HepG2 (cell line): Measurements from ENCODE around the gene RGS19.

ENCODE experiments used
- ATF4 ChIP-seq, 2 experiments: fragments of 450-650 bp in 1 of 2; sonication (generic) in 1 of 2; formaldehyde crosslinking; IDR thresholded peaks; 2 replicates each; pipeline versions ENCODE4 v1.5.0 to v1.8.0; 2020 to 2022; ENCODE audit warnings: mild to moderate bottlenecking in 1 of 2, missing genetic modification reagents in 1 of 2
- E2F1 ChIP-seq: sonication (generic); formaldehyde crosslinking; IDR thresholded peaks from 2 replicates; pipeline ENCODE4 v1.5.0; 2020; ENCODE audit warnings: missing genetic modification reagents
- EEA1 ChIP-seq: sonication (generic); formaldehyde crosslinking; IDR thresholded peaks from 2 replicates; pipeline ENCODE4 v1.5.1; 2020; ENCODE audit warnings: mild to moderate bottlenecking, missing genetic modification reagents, borderline replicate concordance
- HOXA3 ChIP-seq: sonication (generic); formaldehyde crosslinking; IDR thresholded peaks from 2 replicates; pipeline ENCODE4 v1.5.0; 2020; ENCODE audit warnings: missing genetic modification reagents
- HOXD1 ChIP-seq: sonication (generic); formaldehyde crosslinking; IDR thresholded peaks from 2 replicates; pipeline ENCODE4 v1.5.0; 2020; ENCODE audit warnings: missing genetic modification reagents
- RAD21 ChIP-seq: fragments of 450-650 bp; formaldehyde crosslinking; IDR thresholded peaks from 2 replicates; pipeline ENCODE4 v1.5.0; 2020; ENCODE audit warnings: mild to moderate bottlenecking
- RAD51 ChIP-seq: fragments of 450-650 bp; IDR thresholded peaks from 2 replicates; pipeline ENCODE4 v1.6.1; 2016; ENCODE audit warnings: borderline replicate concordance
- REST ChIP-seq, 2 experiments: IDR thresholded peaks; 2 replicates each; pipeline ENCODE4 v1.6.1; 2011 to 2012; ENCODE audit warnings: low read length in 2 of 2, borderline replicate concordance in 1 of 2, low read depth in 1 of 2, mild to moderate bottlenecking in 1 of 2, moderate library complexity in 1 of 2
- TAF1 ChIP-seq: sonication (generic); formaldehyde crosslinking; IDR thresholded peaks from 2 replicates; pipeline ENCODE4 v1.4.0; 2020; ENCODE audit warnings: missing genetic modification reagents
- TGIF2 ChIP-seq: IDR thresholded peaks from 2 replicates; pipeline ENCODE4 v1.6.1; 2016; ENCODE audit warnings: control low read depth, missing compliant biosample characterization
- YY1 ChIP-seq: IDR thresholded peaks from 2 replicates; pipeline ENCODE4 v1.6.1; 2011; ENCODE audit warnings: low read length, low read depth, moderate library complexity, mild to moderate bottlenecking; ENCODE audit not compliant: insufficient read depth, insufficient replicate concordance
- ZNF382 ChIP-seq: sonication (generic); formaldehyde crosslinking; IDR thresholded peaks from 2 replicates; pipeline ENCODE4 v1.5.0; 2020; ENCODE audit warnings: missing genetic modification reagents, mild to moderate bottlenecking, borderline replicate concordance
- TF ChIP-seq, protein P1 (sequence below): sonication (generic); formaldehyde crosslinking; IDR thresholded peaks from 2 replicates; pipeline ENCODE4 v1.5.0; 2020; ENCODE audit warnings: mild to moderate bottlenecking, missing genetic modification reagents, moderate library complexity
- TF ChIP-seq, protein P2 (sequence below): sonication (generic); formaldehyde crosslinking; IDR thresholded peaks from 2 replicates; pipeline ENCODE4 v1.4.0; 2020; ENCODE audit warnings: missing genetic modification reagents, mild to moderate bottlenecking, borderline replicate concordance

DNA sequence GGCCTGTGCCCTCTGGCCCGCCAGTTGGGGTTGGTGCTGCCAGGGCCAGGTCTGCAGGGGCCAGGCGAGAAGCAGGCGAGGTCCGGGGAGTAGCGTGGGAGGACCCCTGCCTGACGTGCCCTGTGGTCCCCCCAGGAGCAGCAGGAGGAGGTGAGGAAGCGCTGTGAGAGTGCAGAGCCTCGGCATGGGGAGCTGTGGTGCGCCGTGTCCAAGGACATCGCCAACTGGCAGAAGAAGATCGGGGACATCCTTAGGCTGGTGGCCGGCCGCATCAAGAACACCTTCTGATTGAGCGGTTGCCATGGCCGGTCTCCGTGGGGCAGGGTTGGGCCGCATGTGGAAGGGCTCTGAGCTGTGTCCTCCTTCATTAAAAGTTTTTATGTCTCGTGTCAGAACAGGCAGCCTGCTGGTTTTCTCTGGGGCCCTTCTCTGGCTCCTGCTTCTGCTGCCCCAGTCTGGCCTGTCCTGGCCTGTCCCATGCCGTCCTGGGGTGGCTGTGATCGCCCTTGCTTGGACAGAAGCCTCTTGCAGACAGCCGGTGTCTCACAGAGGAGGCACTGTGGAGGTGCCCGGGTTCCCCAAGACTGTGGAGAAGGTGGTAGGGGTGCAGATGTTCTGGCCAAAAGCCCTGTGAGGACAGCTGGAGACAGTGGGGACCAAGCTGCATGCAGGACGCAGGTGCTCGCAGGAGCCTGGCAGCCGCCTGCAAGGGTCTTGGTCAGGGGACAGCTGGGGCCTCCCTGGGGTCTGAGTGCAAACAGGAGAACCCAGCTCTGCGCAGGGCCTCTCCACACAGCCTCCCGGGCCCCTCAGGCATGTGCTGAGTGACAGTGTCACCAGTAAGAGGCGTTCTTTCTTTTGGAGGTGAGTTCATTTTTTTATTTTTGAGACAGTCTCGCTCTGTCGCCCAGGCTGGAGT, 46.4 kb downstream of the RGS19 start:
- TF ChIP-seq, protein P1, sequence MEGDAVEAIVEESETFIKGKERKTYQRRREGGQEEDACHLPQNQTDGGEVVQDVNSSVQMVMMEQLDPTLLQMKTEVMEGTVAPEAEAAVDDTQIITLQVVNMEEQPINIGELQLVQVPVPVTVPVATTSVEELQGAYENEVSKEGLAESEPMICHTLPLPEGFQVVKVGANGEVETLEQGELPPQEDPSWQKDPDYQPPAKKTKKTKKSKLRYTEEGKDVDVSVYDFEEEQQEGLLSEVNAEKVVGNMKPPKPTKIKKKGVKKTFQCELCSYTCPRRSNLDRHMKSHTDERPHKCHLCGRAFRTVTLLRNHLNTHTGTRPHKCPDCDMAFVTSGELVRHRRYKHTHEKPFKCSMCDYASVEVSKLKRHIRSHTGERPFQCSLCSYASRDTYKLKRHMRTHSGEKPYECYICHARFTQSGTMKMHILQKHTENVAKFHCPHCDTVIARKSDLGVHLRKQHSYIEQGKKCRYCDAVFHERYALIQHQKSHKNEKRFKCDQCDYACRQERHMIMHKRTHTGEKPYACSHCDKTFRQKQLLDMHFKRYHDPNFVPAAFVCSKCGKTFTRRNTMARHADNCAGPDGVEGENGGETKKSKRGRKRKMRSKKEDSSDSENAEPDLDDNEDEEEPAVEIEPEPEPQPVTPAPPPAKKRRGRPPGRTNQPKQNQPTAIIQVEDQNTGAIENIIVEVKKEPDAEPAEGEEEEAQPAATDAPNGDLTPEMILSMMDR (CRISPR knock-in tag), result no peak
- TF ChIP-seq, protein P2, sequence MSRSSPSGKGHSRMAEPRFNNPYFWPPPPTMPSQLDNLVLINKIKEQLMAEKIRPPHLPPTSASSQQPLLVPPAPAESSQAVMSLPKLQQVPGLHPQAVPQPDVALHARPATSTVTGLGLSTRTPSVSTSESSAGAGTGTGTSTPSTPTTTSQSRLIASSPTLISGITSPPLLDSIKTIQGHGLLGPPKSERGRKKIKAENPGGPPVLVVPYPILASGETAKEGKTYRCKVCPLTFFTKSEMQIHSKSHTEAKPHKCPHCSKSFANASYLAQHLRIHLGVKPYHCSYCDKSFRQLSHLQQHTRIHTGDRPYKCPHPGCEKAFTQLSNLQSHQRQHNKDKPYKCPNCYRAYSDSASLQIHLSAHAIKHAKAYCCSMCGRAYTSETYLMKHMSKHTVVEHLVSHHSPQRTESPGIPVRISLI (CRISPR knock-in tag), result no peak
- TF ChIP-seq ATF4 (CRISPR knock-in tag; IDR thresholded peaks at IDR 0.05), result no peak
- no peak for TF ChIP-seq TAF1
- TF ChIP-seq REST (IDR thresholded peaks at IDR 0.05; ENCODE audit: borderline replicate concordance in 1 of 2, low read depth in 1 of 2, low read length in 2 of 2), result no peak
- no peak for TF ChIP-seq RAD51
- no peak for TF ChIP-seq YY1
- no peak for TF ChIP-seq TGIF2 (CRISPR knock-in tag)
- no peak for TF ChIP-seq E2F1 (CRISPR knock-in tag)
- TF ChIP-seq EEA1 (CRISPR knock-in tag), result no peak
- TF ChIP-seq HOXD1 (CRISPR knock-in tag), result no peak
- TF ChIP-seq HOXA3, result no peak
- TF ChIP-seq ZNF382, result no peak
- TF ChIP-seq RAD21, result no peak
